T-cell (primary cell): ENCODE results near the gene FBN2. TPM values are rescaled to one million over a fixed set of nuclear protein-coding genes. Genes with fewer than 3 reads are reported as not detected.
"Not testable (repeated sequence)": the region's sequence is repeated elsewhere in the genome, so short reads cannot be mapped to it uniquely, and the experiment has no call there.

Experiments
- ATAC-seq, 4 experiments: fragments of 200-7000 bp in 3 of 4; fragments of 150-1000 bp in 1 of 4; cut with Tn5 transposase; replicated peaks in 1 of 4; 1 replicate in 3 of 4; 2 replicates in 1 of 4; pipeline ENCODE4 v1.10.0; 2021; ENCODE audit warnings: moderate library complexity in 3 of 4, mild to moderate bottlenecking in 2 of 4, moderate number of reproducible peaks in 1 of 4
- CTCF ChIA-PET, 2 donors: fragments of 300-600 bp; sonication (Branson Sonifier 250); formaldehyde crosslinking; loops; one replicate each; lab custom pipeline; 2022; ENCODE audit warnings: antibody characterized with exemption in 2 of 2; lab: Charles Lee
- POLR2A ChIA-PET, 2 donors: fragments of 300-600 bp; sonication (Branson Sonifier 250); formaldehyde crosslinking; loops; one replicate each; lab custom pipeline; 2022; ENCODE audit warnings: antibody characterized with exemption in 2 of 2; lab: Charles Lee
- DNase-seq, 35 experiments: peaks; one replicate each; pipeline versions ENCODE4 v3.0.0 to v3.0.0-alpha.2; 2013 to 2023
- H3K27ac ChIP-seq: one replicate; pipeline ENCODE4 v1.5.1; 2013; ENCODE audit warnings: low read length
- H3K27me3 ChIP-seq, 2 experiments: replicated peaks in 1 of 2; 1 replicate in 1 of 2; 2 replicates in 1 of 2; pipeline versions ENCODE4 v1.6.1 to v1.7.0; 2013; ENCODE audit warnings: low read length in 1 of 2, mixed read lengths in 1 of 2; ENCODE audit not compliant: control insufficient read depth in 2 of 2, insufficient read depth in 2 of 2; ENCODE audit errors: extremely low read depth in 1 of 2
- H3K36me3 ChIP-seq, 2 donors: 1 replicate in 1 of 2; 2 replicates in 1 of 2; pipeline versions ENCODE4 v1.6.1 to v1.7.0; 2013; ENCODE audit warnings: low read length in 1 of 2; ENCODE audit not compliant: control insufficient read depth in 2 of 2, insufficient read depth in 1 of 2; ENCODE audit errors: extremely low read depth in 1 of 2
- H3K4me1 ChIP-seq, 2 experiments: 1 replicate in 1 of 2; 2 replicates in 1 of 2; pipeline versions ENCODE4 v1.6.1 to v1.7.0; 2013; ENCODE audit warnings: low read length in 2 of 2, mixed read lengths in 1 of 2; ENCODE audit not compliant: insufficient read depth in 2 of 2, control insufficient read depth in 1 of 2; ENCODE audit errors: extremely low read depth in 1 of 2
- H3K4me3 ChIP-seq, 2 donors: 1 replicate in 1 of 2; 2 replicates in 1 of 2; pipeline versions ENCODE4 v1.5.1 to v1.7.0; 2013; ENCODE audit warnings: mild to moderate bottlenecking in 2 of 2, low read length in 1 of 2, moderate library complexity in 1 of 2; ENCODE audit not compliant: control insufficient read depth in 1 of 2; ENCODE audit errors: extremely low read depth in 1 of 2
- H3K9me3 ChIP-seq: 2 replicates; pipeline ENCODE4 v1.7.0; 2013
- H3K27ac Mint-ChIP-seq, 2 donors: one replicate each; pipeline ENCODE4 v1.8.0; 2020 to 2021; ENCODE audit warnings: mild to moderate bottlenecking in 2 of 2, mixed read lengths in 2 of 2
- H3K27me3 Mint-ChIP-seq, 2 donors: one replicate each; pipeline ENCODE4 v1.8.0; 2021 to 2022; ENCODE audit warnings: mixed read lengths in 2 of 2
- H3K36me3 Mint-ChIP-seq: one replicate; pipeline ENCODE4 v1.8.0; 2021; ENCODE audit warnings: mixed read lengths
- H3K4me1 Mint-ChIP-seq, 3 donors: one replicate each; pipeline ENCODE4 v1.8.0; 2020 to 2022; ENCODE audit warnings: mixed read lengths in 3 of 3, mild to moderate bottlenecking in 1 of 3
- H3K4me3 Mint-ChIP-seq, 3 donors: one replicate each; pipeline ENCODE4 v1.8.0; 2020 to 2022; ENCODE audit warnings: mild to moderate bottlenecking in 3 of 3, mixed read lengths in 3 of 3, moderate library complexity in 3 of 3
- H3K9me3 Mint-ChIP-seq, 3 donors: one replicate each; pipeline ENCODE4 v1.8.0; 2020 to 2022; ENCODE audit warnings: mixed read lengths in 3 of 3
- WGBS: methylation state at CpG from one replicate; pipeline ENCODE4 v1.1.5; 2013; ENCODE audit warnings: missing lambda C conversion rate; ENCODE audit not compliant: insufficient coverage; 5-methylcytosine and 5-hydroxymethylcytosine counted together
- total RNA-seq, 35 experiments: library from RNA in 6 of 35; stranded (reverse) in 6 of 35; fragments of 120-200 nt in 1 of 35; gene quantifications; one replicate each; pipeline versions ENCODE4 v1.2.1 to v1.2.4 and lab custom pipeline; 2013 to 2026

FBN2 gene
- total RNA-seq, 5 donors from 2014 or later (not counting 1 experiment from before 2014, with no cell fraction given): 0.32 to 0.61 (median 0.36) TPM; not detected in 2

GRCh38 chr5:128506643-128507042, 31.4 kb downstream of the FBN2 start:
- Mint-ChIP-seq H3K27ac (no peak overlapping the region), H3K9me3 (peaks cover 8 to 31% (median 18%) of the 10 kb centered on the region in 3 donors), H3K4me1 (no peaks in the 10 kb centered on the region), H3K36me3 (no peaks in the 10 kb centered on the region), H3K4me3 (no peak overlapping the region), H3K27me3 (no peaks in the 10 kb centered on the region)
- no peak for ATAC-seq
- Histone ChIP-seq H3K4me1 (no peaks in the 10 kb centered on the region), H3K36me3 (no peaks in the 10 kb centered on the region), H3K27me3 (no peaks in the 10 kb centered on the region), H3K27ac (no peak overlapping the region), H3K4me3 (no peak overlapping the region), H3K9me3 (no peaks in the 10 kb centered on the region)
- DNase-seq: no peak
- CTCF ChIA-PET: interaction anchor here (0.6 kb wide), 2 partner anchors 94 to 1170 kb away, joined by 3 to 7 read pairs; no protein-coding TSS in a partner anchor
- POLR2A ChIA-PET: no interaction called here
- no CpG with 5 or more reads among the region's 2 CpGs for WGBS

GRCh38 chr5:128503727-128504126, 34.3 kb downstream of the FBN2 start:
- POLR2A ChIA-PET, H3K9me3 ChIP-seq, H3K27ac ChIP-seq, H3K4me1 ChIP-seq, H3K27me3 Mint-ChIP-seq, CTCF ChIA-PET, H3K36me3 Mint-ChIP-seq, H3K27ac Mint-ChIP-seq, DNase-seq, H3K4me3 Mint-ChIP-seq, ATAC-seq, H3K4me1 Mint-ChIP-seq, H3K36me3 ChIP-seq, H3K4me3 ChIP-seq, H3K27me3 ChIP-seq: not testable (repeated sequence)
- H3K9me3 Mint-ChIP-seq: peaks cover 8 to 31% (median 18%) of the 10 kb centered on the region in 3 donors
- WGBS: no CpG with 5 or more reads among the region's 1 CpG

- no CpG with 5 or more reads among the region's 5 CpGs for WGBS
- Mint-ChIP-seq H3K4me1 (no peaks in the 10 kb centered on the region), H3K36me3 (no peaks in the 10 kb centered on the region), H3K4me3 (no peak overlapping the region), H3K27ac (no peak overlapping the region), H3K27me3 (no peaks in the 10 kb centered on the region), H3K9me3 (peaks cover 5 to 22% (median 16%) of the 10 kb centered on the region in 3 donors)
- Histone ChIP-seq H3K27me3 (no peaks in the 10 kb centered on the region), H3K4me1 (no peaks in the 10 kb centered on the region), H3K27ac (no peak overlapping the region), H3K36me3 (no peaks in the 10 kb centered on the region), H3K9me3 (no peaks in the 10 kb centered on the region), H3K4me3 (no peak overlapping the region)
- ChIA-PET POLR2A (no interaction called here), CTCF (no interaction called here)
- peak in 1 of 35 experiments; percentile 1 for DNase-seq
- no peak for ATAC-seq
Observed at GRCh38 chr5:128498844-128499455, 39.1 kb downstream of the FBN2 start.

GRCh38 chr5:128494516-128494915, 43.5 kb downstream of the FBN2 start:
- ChIA-PET POLR2A (no interaction called here), CTCF (no interaction called here)
- H3K4me3 Mint-ChIP-seq: no peak overlapping the region

GRCh38 chr5:128493657-128494329, 44.3 kb downstream of the FBN2 start:
- Mint-ChIP-seq H3K9me3 (peaks cover 6 to 11% (median 9%) of the 10 kb centered on the region in 3 donors), H3K4me1 (no peaks in the 10 kb centered on the region), H3K27ac (no peak overlapping the region), H3K36me3 (no peaks in the 10 kb centered on the region), H3K4me3 (no peak overlapping the region), H3K27me3 (no peaks in the 10 kb centered on the region)
- WGBS: 100% methylated on average over 2 of the region's 4 CpGs
- no peak overlapping the region for H3K27ac ChIP-seq
- H3K36me3 ChIP-seq: no peaks in the 10 kb centered on the region
- H3K9me3 ChIP-seq: no peaks in the 10 kb centered on the region
- ChIA-PET CTCF (no interaction called here), POLR2A (no interaction called here)
- ATAC-seq: no peak
- H3K4me1 ChIP-seq: no peaks in the 10 kb centered on the region
- H3K4me3 ChIP-seq: no peak overlapping the region
- no peaks in the 10 kb centered on the region for H3K27me3 ChIP-seq
- no peak for DNase-seq

More at GRCh38 chr5:128494516-128494915, 43.5 kb downstream of the FBN2 start:
- Histone ChIP-seq H3K4me3 (no peak overlapping the region), H3K36me3 (no peaks in the 10 kb centered on the region), H3K4me1 (no peaks in the 10 kb centered on the region), H3K9me3 (no peaks in the 10 kb centered on the region), H3K27ac (no peak overlapping the region), H3K27me3 (no peaks in the 10 kb centered on the region)
- Mint-ChIP-seq H3K9me3 (peaks cover 6 to 11% (median 9%) of the 10 kb centered on the region in 3 donors), H3K27me3 (no peaks in the 10 kb centered on the region), H3K36me3 (no peaks in the 10 kb centered on the region), H3K27ac (no peak overlapping the region), H3K4me1 (no peaks in the 10 kb centered on the region)
- DNase-seq: no peak
- no CpG with 5 or more reads among the region's 1 CpG for WGBS
- ATAC-seq: no peak

- Histone ChIP-seq H3K4me3 (no peak overlapping the region), H3K27ac (no peak overlapping the region), H3K27me3 (no peaks in the 10 kb centered on the region), H3K9me3 (no peaks in the 10 kb centered on the region), H3K4me1 (no peaks in the 10 kb centered on the region), H3K36me3 (no peaks in the 10 kb centered on the region)
- DNase-seq (no peak), ATAC-seq (no peak)
- WGBS: no CpG with 5 or more reads among the region's 3 CpGs
- POLR2A ChIA-PET: no interaction called here
- Mint-ChIP-seq H3K4me1 (no peaks in the 10 kb centered on the region), H3K27ac (no peak overlapping the region), H3K4me3 (no peak overlapping the region), H3K9me3 (peaks cover 6 to 11% (median 9%) of the 10 kb centered on the region in 3 donors), H3K36me3 (no peaks in the 10 kb centered on the region), H3K27me3 (no peaks in the 10 kb centered on the region)
- CTCF ChIA-PET: no interaction called here
Observed at GRCh38 chr5:128491291-128491690, 46.8 kb downstream of the FBN2 start.
